Dermis microvascular lymphatic vessel endothelial cell (primary cell): ENCODE data around the gene ANKMY1. TPM values are rescaled to one million over a fixed set of nuclear protein-coding genes. Genes with fewer than 3 reads are reported as not detected.

Experiments
- DNase-seq, 2 donors: peaks; one replicate each; pipeline versions ENCODE4 v3.0.0 to v3.0.0-alpha.2; 2010; ENCODE audit warnings: low read depth in 2 of 2
- total RNA-seq: library from RNA; depleted of rRNA; stranded (reverse); fragments of >200 nt; gene quantifications from 2 replicates; pipeline ENCODE4 v1.2.1, GENCODE V29; 2014

The ANKMY1 gene
- total RNA-seq, 1 donor from 2014 or later: 3.2 TPM

- no peak for DNase-seq
Measured at GRCh38 chr2:240460781-240461431, 96.9 kb downstream of the ANKMY1 start.

- DNase-seq: no peak
Measured at GRCh38 chr2:240460253-240460711, 97.5 kb downstream of the ANKMY1 start.

- no peak for DNase-seq
Measured at GRCh38 chr2:240459401-240460252, 98.2 kb downstream of the ANKMY1 start.

- no peak for DNase-seq
Measured at GRCh38 chr2:240458900-240459391, 98.8 kb downstream of the ANKMY1 start.

GRCh38 chr2:240458044-240458899 is 99.5 kb downstream of the ANKMY1 start:
- DNase-seq: no peak

- no peak for DNase-seq
Measured at GRCh38 chr2:240457223-240458043, 100.4 kb downstream of the ANKMY1 start.

- no peak for DNase-seq
Measured at GRCh38 chr2:240456447-240457222, 101.2 kb downstream of the ANKMY1 start.

- no peak for DNase-seq
Measured at GRCh38 chr2:240455647-240456446, 101.9 kb downstream of the ANKMY1 start.

GRCh38 chr2:240455272-240455646 is 102.5 kb downstream of the ANKMY1 start:
- DNase-seq: no peak

- DNase-seq: no peak
Measured at GRCh38 chr2:240454106-240454901, 103.5 kb downstream of the ANKMY1 start.

- DNase-seq: no peak
Measured at GRCh38 chr2:240453461-240454105, 104.2 kb downstream of the ANKMY1 start.

GRCh38 chr2:240452462-240453256 is 105.1 kb downstream of the ANKMY1 start:
- DNase-seq: peak in 1 of 2 donors; percentile 55

- DNase-seq: no peak
Measured at GRCh38 chr2:240451791-240452461, 105.9 kb downstream of the ANKMY1 start.

GRCh38 chr2:240451108-240451611 is 106.6 kb downstream of the ANKMY1 start:
- DNase-seq: no peak

GRCh38 chr2:240450532-240451107 is 107.2 kb downstream of the ANKMY1 start:
- DNase-seq: no peak
